ENCODE results near the gene PAIP2. TPM values are rescaled to one million over a fixed set of nuclear protein-coding genes. Genes with fewer than 3 reads are reported as not detected.
"Not testable (repeated sequence)": the region's sequence is repeated elsewhere in the genome, so short reads cannot be mapped to it uniquely, and the experiment has no call there.

PAIP2 gene
- total and polyA plus RNA-seq, 12 donors, result 75.7 to 318 (median 146) TPM

DNA sequence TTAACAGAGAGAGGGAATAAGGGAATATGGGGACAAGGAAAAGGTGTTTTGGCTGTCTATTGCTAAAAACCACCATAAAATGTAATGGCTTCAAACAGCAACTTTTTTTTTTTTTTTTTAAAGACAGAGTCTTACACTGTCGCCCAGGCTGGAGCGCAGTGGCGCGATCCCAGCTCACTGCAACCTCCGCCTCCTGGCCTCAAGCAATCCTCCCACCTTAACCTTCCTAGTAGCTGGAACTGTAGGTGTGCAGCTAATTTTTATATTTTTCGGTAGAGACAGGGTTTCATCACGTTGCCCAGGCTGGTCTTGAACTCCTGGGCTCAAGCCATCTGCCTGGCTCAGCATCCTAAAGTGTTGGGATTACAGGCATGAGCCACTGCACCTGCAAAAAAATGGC lies 66.5 kb downstream of the PAIP2 start:
- H3K36me3 ChIP-seq (replicated peaks in 1 of 2), result no peaks in the 10 kb centered on the region
- H3K4me1 ChIP-seq (replicated peaks in 1 of 2), result peaks cover 4 to 10% of the 10 kb centered on the region in 2 donors
- TF ChIP-seq CTCF (IDR thresholded peaks at IDR 0.05) (no peak), POLR2A (IDR thresholded peaks at IDR 0.05) (no peak)
- H3K27me3 ChIP-seq, result no peaks in the 10 kb centered on the region
- peak in 1 of 7 donors; percentile 4 for DNase-seq
- intact Hi-C loops (cut with DNase I), result no loop called here
- H3K9me3 ChIP-seq (replicated peaks in 1 of 3), result no peaks in the 10 kb centered on the region
- H3K4me3 ChIP-seq, result no peak overlapping the region
- 90 to 94% (median 90%) methylated on average over 7 of the region's 7 CpGs for WGBS, 4 donors
- no peak overlapping the region for H3K27ac ChIP-seq

- H3K27ac ChIP-seq, result not testable (repeated sequence)
- peak in 2 of 7 donors; percentile 5 to 43 for DNase-seq
Measured at GRCh38 chr5:139409116-139409515, 67.5 kb downstream of the PAIP2 start.

GRCh38 chr5:139410121-139410992 lies 68.7 kb downstream of the PAIP2 start:
- 68 to 79% (median 73%) methylated on average over 6 of the region's 6 CpGs for WGBS, 4 donors
- intact Hi-C loops (cut with DNase I), result no loop called here
- TF ChIP-seq CTCF (IDR thresholded peaks at IDR 0.05), result no peak
- no peak for TF ChIP-seq POLR2A (IDR thresholded peaks at IDR 0.05)

More at GRCh38 chr5:139409116-139409515, 67.5 kb downstream of the PAIP2 start:
- H3K9me3 ChIP-seq (replicated peaks in 1 of 3); H3K4me3 ChIP-seq; H3K4me1 ChIP-seq (replicated peaks in 1 of 2); H3K36me3 ChIP-seq (replicated peaks in 1 of 2); intact Hi-C loops (cut with DNase I); H3K27me3 ChIP-seq: not testable (repeated sequence)
- 83 to 93% (median 87%) methylated on average over 4 to 5 of the region's 5 CpGs for WGBS, 4 donors

DNA sequence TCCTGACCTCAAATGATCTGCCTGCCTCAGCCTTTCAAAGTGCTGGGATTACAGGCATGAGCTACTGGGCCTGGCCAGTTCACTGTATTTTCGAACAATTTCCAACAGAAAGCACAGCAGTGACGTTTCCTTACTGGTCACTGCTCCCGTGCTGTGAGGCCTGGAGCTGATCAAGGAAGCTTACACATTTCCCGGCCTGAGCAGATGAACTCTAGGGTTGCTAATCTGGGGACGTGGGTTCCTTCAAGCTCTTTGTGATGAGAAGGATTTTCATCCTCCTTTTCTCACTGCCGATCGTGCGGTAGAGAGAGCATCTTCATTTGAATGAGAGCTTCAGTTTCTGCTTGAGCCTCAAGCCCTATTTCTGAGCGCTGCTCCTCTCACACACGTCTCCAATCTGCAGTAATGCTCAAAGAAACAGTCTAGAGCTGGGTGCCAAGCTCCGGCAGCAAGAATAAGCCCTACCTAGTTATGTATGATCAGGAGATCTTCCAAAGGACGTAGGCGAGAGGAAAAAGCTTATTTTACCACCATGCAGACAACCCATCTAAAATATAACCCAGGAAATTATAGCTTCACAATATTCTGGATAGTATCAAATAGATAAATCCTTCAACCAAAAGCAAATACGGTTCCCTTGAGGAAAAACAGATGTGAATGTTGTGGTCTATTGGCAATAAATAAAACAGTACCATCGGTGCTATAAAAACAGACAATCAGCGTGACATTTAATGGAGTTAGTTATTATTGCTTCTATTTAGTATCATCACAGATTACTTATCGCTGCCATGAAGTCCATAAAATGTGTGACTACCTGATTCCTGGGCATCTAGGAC lies 69.6 kb downstream of the PAIP2 start:
- intact Hi-C loops (cut with DNase I), result no loop called here
- Histone ChIP-seq H3K27me3 (no peaks in the 10 kb centered on the region), H3K27ac (peak overlapping the region in 1 of 5 donors; percentile 11), H3K9me3 (replicated peaks in 1 of 3) (no peaks in the 10 kb centered on the region), H3K4me1 (replicated peaks in 1 of 2) (peaks cover 16 to 24% of the 10 kb centered on the region in 2 donors), H3K4me3 (no peak overlapping the region), H3K36me3 (replicated peaks in 1 of 2) (no peaks in the 10 kb centered on the region)
- peak in 2 of 7 donors; percentile 13 to 69 for DNase-seq
- TF ChIP-seq POLR2A (IDR thresholded peaks at IDR 0.05), result no peak
- no peak for TF ChIP-seq CTCF (IDR thresholded peaks at IDR 0.05)
- WGBS, 4 donors, result 84 to 87% (median 84%) methylated on average over 17 of the region's 17 CpGs

More at GRCh38 chr5:139410121-139410992, 68.7 kb downstream of the PAIP2 start:
- H3K27ac ChIP-seq, result peak overlapping the region in 1 of 5 donors; percentile 11
- H3K4me1 ChIP-seq (replicated peaks in 1 of 2), result peaks cover 14 to 15% of the 10 kb centered on the region in 2 donors
- H3K36me3 ChIP-seq (replicated peaks in 1 of 2), result no peaks in the 10 kb centered on the region
- no peaks in the 10 kb centered on the region for H3K9me3 ChIP-seq (replicated peaks in 1 of 3)
- no peak overlapping the region for H3K4me3 ChIP-seq
- no peaks in the 10 kb centered on the region for H3K27me3 ChIP-seq
- peak in 2 of 7 donors; percentile 2 to 53 for DNase-seq

Data from adrenal gland (tissue), 12 donors.